Inflammatory macrophage treated with lipopolysaccharide for 4 hours (primary cell): Measurements from ENCODE around the gene PHKA2.

Experiments
- DNase-seq: peaks from one replicate; pipeline ENCODE4 v3.0.0-alpha.2; 2020

The PHKA2 gene

DNA sequence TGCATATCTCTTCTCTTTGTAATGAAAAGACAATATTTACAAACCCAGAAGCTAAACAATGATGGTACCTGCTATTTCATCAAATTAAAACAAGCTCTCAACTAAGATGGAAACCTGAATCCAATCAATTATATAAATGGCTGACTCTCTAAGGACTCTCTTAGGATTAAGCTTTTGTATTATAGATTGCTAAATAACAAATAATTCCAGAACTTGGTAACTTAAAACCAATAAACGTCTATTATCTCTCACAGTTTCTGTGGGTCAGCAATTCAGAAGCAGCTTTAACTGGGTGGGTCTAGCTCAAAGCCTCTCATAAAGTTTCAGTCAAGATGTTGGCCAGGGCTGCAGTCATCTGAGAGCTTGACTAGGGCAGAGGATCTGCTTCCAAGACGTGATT, 12.4 kb downstream of the PHKA2 start:
- DNase-seq = no peak

- no peak for DNase-seq
These were observed 13.4 kb downstream of the PHKA2 start for GRCh38 chrX:18970465-18970864.

DNA sequence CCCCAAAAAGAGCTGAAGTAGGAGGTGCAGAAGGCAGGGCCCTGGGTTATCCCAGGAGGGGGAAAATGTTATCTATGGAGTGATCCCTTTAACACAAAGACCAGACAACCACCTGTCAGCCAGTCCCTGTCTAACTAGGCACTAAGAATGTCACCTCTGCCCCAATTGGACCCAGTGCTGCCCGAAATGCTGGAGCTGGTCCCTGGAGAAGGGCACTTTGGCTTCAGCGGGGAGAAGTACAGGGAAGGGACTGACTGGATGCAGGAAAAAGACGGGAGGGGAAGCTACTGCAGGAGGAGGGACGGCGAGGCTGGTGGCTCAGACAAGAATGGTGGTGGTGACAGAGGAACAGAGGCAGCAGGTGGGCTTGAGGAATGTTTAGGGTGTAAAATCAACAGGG, 17.3 kb downstream of the PHKA2 start:
- no peak for DNase-seq

DNA sequence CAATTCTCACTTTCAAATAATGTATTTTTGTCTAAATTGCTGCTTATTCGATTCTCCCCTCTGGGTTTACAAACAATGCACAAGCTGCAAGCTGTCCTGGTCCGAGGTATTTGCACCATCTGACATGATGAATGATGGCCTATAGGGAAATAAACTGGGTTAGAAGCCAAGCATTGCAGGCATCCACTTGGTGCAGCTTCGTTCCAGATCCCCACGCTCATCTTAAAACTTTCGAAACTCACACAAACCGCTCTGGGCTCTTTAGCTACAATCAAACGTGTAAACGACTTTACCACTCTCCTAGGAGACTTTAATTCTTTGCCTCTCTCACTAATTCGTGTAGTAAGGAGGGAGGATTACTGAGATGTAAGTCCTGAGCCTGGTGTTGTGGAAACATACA, 19.0 kb downstream of the PHKA2 start:
- no peak for DNase-seq

DNA sequence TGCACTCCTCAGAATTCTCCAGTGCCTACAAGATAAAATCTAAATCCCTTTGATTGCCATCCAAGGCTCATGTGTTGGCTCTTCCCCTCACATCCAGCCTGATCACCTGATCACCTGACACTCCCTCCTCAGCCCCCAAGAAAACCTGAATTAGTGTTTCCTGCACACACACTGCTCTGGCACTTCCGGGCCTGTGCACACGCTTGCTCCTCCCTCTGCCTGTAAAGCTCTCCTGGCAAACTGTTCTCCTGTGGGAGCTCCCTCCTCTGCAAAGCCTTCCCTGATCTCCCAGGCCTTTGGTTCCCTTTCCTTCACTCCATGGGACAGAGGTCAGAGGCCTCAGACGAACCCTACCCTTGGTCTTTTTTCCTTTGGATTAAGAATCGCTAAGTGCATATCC, 19.9 kb downstream of the PHKA2 start:
- DNase-seq = no peak

- DNase-seq = no peak
These were observed 21.6 kb downstream of the PHKA2 start for GRCh38 chrX:18962329-18962728.

- DNase-seq = peak; percentile 63
These were observed 22.2 kb downstream of the PHKA2 start for GRCh38 chrX:18961686-18962085.

DNA sequence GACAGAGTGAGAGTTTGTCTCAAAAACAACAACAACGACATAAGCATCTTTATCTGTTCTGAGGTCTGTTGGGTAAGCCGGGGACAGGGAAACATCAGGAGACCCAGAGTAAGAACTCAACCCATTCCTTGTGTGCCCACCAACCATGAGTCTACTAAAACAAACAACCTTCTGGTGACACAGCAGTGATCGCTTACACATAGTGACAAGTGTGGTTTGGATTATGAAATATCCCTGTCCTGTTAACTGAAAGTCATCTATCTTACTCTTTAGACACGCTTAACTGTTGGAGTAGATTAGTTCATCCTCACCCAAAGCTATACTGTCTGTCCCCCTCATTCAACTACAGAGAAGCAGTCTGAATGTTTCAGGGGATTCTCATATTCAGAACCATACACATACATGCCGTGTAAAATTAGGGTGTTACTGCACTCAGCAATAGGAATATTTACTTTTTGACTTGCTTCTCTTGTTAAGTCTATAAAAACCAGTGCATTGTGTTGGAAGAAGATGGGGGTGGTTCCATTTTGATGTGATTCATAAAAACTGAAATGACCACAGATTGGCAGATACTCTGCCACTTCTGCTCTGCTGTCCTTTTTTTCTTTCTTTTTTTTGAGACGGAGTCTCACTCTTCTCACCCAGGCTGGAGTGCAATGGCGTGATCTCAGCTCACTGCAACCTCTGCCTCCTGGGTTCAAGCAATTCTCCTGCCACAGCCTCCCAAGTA, 27.4 kb downstream of the PHKA2 start:
- DNase-seq = peak; percentile 73

DNA sequence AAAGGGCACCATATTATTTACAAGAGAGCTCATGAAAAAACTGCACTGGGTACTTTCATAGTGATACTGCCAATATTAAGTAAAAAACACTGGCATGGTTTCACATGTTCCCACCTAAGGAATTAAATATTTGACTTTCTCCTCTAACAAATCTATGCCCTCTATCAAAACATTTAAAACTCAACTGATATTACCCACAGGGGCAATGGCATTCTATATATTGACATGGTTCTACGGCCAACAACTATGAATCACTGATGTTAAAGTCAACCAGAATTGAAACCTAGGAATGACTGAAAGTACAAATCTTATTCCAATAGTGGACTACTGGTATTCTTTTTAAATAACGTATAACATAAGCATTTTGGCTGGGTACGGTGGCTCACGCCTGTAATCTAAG, 28.2 kb downstream of the PHKA2 start:
- no peak for DNase-seq

DNA sequence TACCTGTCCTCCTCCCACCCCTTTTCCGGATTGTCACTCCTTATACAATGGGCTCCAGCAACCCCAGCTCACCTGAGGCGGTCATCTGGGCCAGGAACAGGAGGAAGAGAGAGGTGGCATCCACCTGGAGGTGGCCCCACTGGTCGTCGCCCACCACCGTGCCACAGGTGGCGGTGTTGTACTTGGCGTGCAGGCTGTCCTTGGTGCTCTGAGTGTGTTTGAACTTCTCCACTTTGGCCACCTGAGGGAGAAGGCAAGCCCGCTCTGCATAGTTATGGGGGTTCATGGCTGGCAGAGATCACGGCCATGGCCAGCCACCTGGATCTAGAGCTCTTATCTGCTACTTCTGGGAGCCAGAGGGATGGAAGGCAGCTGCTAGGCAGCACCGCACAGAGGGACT, 32.9 kb downstream of the PHKA2 start:
- no peak for DNase-seq

DNA sequence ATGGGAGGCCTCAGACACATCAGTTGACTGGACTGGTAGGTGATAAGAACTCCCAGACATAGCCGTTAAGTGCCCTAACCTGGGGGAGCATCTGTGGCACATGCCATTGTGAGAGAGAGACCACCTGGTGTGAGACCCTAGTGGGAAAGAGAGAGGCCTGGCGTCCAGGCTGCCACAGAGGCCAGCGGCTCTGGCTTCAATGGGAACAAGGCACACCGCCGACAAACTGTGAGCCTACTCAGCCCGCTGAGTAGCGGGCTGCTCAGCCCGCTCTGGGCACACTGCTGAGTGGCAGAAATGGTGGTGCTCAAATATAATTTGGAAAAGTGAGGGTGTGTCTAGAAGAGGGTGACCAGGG, 34.0 kb downstream of the PHKA2 start:
- DNase-seq = no peak

- DNase-seq = peak; percentile 34
These were observed 34.5 kb downstream of the PHKA2 start for GRCh38 chrX:18949291-18949943.

- DNase-seq = no peak
These were observed 37.3 kb downstream of the PHKA2 start for GRCh38 chrX:18946611-18947010.

DNA sequence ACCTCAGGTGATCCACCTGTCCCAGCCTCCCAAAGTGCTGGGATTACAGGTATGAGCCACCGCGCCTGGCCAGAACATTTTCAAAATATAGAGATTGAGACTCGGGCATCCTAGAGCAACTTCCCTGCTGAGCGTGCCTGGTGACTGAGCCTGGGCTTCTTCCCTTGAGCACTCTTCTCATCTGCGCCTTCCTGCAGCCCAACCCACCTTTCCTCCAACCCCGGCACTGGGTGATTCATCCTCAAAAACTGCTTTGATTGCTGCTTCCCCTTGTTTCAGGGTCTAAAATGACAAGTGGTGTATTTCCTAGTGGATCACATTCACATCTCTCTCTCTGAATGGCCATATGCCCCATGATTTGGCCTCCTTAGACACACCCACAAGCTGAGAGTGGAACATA, 37.8 kb downstream of the PHKA2 start:
- no peak for DNase-seq

- DNase-seq = no peak
These were observed 38.4 kb downstream of the PHKA2 start for GRCh38 chrX:18945483-18945882.

DNA sequence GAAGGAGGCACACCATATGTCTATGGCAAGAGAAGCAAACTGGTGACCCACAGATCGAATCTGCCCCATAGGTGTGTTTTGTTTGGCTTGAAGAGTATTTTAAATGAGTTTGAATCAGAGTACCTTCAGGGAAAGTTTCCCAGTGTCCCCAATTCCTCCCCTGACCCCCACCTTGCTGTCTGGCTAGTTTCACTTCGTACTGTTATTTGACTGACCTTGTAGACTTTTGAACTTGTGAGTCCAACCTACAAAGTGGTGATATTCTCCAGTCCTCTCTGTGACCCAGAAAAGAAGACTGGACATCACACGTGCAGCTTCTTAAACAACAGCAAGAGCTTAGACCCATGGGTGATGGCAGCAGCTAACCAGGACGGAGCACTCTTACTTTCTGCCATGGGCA, 39.4 kb downstream of the PHKA2 start:
- no peak for DNase-seq

GRCh38 chrX:18941896-18942295, 42.0 kb downstream of the PHKA2 start:
- DNase-seq = no peak

GRCh38 chrX:18938710-18939109, 45.2 kb downstream of the PHKA2 start:
- DNase-seq = no peak

DNA sequence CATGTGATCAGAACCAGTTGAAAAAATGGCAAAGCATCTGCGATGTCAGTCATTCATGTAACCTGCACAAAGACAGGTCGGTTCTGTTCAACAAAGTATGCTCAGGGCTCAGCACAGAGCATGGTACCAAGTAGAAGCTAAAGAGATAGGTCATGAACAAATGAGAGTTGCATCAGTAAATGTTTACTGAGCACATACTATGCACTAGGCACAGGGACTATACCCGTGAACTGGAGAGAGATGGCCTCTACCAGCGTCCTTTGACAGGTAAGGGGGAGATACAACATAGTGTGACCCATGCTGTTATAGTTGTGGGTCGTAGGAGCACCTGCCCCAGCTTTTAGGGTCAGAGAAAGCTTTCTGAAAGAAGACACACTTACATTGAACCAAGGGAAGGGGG, 46.7 kb downstream of the PHKA2 start:
- no peak for DNase-seq

GRCh38 chrX:18935893-18936292, 48.0 kb downstream of the PHKA2 start:
- no peak for DNase-seq

DNA sequence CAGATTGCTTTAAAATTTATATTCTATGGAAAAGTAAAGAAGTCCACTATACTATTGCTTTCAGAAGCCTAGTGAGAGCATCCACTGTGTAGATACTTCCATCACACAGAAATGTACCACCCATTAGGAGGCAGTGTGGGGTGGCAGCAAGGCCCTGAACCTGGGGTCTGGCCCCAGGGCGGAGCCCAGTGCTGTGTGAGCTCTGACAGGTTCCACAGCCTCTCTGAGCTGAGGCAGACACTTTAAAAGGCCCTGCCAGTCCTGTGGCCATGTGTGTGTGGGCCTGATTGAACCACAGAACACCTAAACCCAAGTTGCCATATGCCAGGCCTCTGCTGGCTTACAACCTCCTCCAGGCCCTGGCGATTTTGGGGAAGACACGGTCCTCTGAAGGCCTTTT, 49.2 kb downstream of the PHKA2 start:
- no peak for DNase-seq

GRCh38 chrX:18933617-18934016, 50.3 kb downstream of the PHKA2 start:
- no peak for DNase-seq

- peak; percentile 13 for DNase-seq
These were observed 51.9 kb downstream of the PHKA2 start for GRCh38 chrX:18931972-18932371.

GRCh38 chrX:18929775-18930174, 54.1 kb downstream of the PHKA2 start:
- DNase-seq = no peak

- no peak for DNase-seq
These were observed 56.4 kb downstream of the PHKA2 start for GRCh38 chrX:18927558-18927957.
